ENCODE data around the gene TGOLN2.
A peak's percentile ranks its signal among the peaks of the same experiment; 100 is the strongest.

TGOLN2 gene

GRCh38 chr2:85308896-85309555, 18.8 kb downstream of the TGOLN2 start:
- no peak for DNase-seq (ENCODE audit: low read depth)

- no peak for DNase-seq (ENCODE audit: low read depth)
Observed at GRCh38 chr2:85308201-85308600, 19.6 kb downstream of the TGOLN2 start.

GRCh38 chr2:85307527-85307897, 20.3 kb downstream of the TGOLN2 start:
- no peak for DNase-seq (ENCODE audit: low read depth)

GRCh38 chr2:85303780-85304531, 23.8 kb downstream of the TGOLN2 start:
- DNase-seq (ENCODE audit: low read depth): no peak

GRCh38 chr2:85302121-85302520, 25.7 kb downstream of the TGOLN2 start:
- no peak for DNase-seq (ENCODE audit: low read depth)

GRCh38 chr2:85291425-85292023, 36.3 kb downstream of the TGOLN2 start:
- no peak for DNase-seq (ENCODE audit: low read depth)

- peak; percentile 74 for DNase-seq (ENCODE audit: low read depth)
Observed at GRCh38 chr2:85288244-85288725, 39.5 kb downstream of the TGOLN2 start.

- DNase-seq (ENCODE audit: low read depth): no peak
Observed at GRCh38 chr2:85287721-85288120, 40.1 kb downstream of the TGOLN2 start.

GRCh38 chr2:85286918-85287317, 40.9 kb downstream of the TGOLN2 start:
- no peak for DNase-seq (ENCODE audit: low read depth)

GRCh38 chr2:85283641-85284040, 44.1 kb downstream of the TGOLN2 start:
- no peak for DNase-seq (ENCODE audit: low read depth)

GRCh38 chr2:85282914-85283313, 44.9 kb downstream of the TGOLN2 start:
- no peak for DNase-seq (ENCODE audit: low read depth)

GRCh38 chr2:85281553-85281952, 46.2 kb downstream of the TGOLN2 start:
- DNase-seq (ENCODE audit: low read depth): no peak

GRCh38 chr2:85278361-85278760, 49.4 kb downstream of the TGOLN2 start:
- DNase-seq (ENCODE audit: low read depth): no peak

- no peak for DNase-seq (ENCODE audit: low read depth)
Observed at GRCh38 chr2:85277416-85278158, 50.2 kb downstream of the TGOLN2 start.

- no peak for DNase-seq (ENCODE audit: low read depth)
Observed at GRCh38 chr2:85276571-85277118, 51.1 kb downstream of the TGOLN2 start.

- DNase-seq (ENCODE audit: low read depth): no peak
Observed at GRCh38 chr2:85275984-85276540, 51.7 kb downstream of the TGOLN2 start.

- no peak for DNase-seq (ENCODE audit: low read depth)
Observed at GRCh38 chr2:85273738-85274731, 53.8 kb downstream of the TGOLN2 start.

GRCh38 chr2:85272357-85272756, 55.4 kb downstream of the TGOLN2 start:
- DNase-seq (ENCODE audit: low read depth): no peak

- no peak for DNase-seq (ENCODE audit: low read depth)
Observed at GRCh38 chr2:85269959-85270358, 57.8 kb downstream of the TGOLN2 start.
